Vagina (tissue), 2 donors: ENCODE data around the gene TBC1D28.
"Not testable (repeated sequence)": the region's sequence is repeated elsewhere in the genome, so short reads cannot be mapped to it uniquely, and the experiment has no call there.

Experiments used
- POLR2A ChIP-seq, 2 donors: fragments of 450-650 bp; IDR thresholded peaks; one replicate each; pipeline ENCODE4 v1.6.1; 2017; ENCODE audit warnings: antibody characterized with exemption in 2 of 2, mild to moderate bottlenecking in 2 of 2, moderate library complexity in 2 of 2
- TF ChIP-seq, protein P1 (sequence below), 3 experiments: fragments of 450-650 bp in 2 of 3; fragments of 200-600 bp in 1 of 3; sonication (generic) in 1 of 3; IDR thresholded peaks; one replicate each; pipeline ENCODE4 v1.5.1; 2017 to 2019; ENCODE audit warnings: antibody characterized with exemption in 3 of 3, mild to moderate bottlenecking in 2 of 3, moderate library complexity in 2 of 3

DNA sequence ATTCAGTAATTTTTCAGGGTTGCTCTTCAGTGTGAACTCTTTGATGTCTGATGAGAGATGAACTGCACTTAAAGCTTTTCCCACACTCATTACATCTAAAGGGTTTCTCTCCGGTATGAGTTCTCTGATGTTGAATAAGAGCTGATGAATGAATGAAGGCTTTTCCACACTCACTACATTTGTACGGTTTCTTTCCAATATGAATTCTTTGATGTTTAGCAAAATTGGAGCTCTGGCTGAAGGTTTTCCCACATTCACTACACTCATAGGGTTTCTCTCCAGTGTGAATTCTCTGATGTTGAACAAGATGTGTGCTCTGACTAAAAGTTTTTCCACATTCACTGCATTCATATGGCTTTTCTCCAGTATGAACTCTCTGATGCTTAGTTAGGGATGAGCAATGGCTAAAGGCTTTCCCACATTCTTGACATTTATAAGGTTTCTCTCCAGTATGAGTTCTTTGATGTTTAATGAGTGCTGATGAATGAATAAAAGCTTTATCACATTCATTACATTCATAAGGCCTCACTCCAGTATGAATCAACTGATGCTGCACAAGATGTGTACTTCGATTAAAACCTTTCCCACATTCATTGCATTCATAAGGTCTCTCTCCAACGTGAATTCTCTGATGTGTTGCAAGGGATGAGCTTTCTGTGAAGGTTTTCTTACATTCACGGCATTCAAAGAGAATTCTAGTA is 17.9 kb upstream of the TBC1D28 start:
- TF ChIP-seq, protein P1, sequence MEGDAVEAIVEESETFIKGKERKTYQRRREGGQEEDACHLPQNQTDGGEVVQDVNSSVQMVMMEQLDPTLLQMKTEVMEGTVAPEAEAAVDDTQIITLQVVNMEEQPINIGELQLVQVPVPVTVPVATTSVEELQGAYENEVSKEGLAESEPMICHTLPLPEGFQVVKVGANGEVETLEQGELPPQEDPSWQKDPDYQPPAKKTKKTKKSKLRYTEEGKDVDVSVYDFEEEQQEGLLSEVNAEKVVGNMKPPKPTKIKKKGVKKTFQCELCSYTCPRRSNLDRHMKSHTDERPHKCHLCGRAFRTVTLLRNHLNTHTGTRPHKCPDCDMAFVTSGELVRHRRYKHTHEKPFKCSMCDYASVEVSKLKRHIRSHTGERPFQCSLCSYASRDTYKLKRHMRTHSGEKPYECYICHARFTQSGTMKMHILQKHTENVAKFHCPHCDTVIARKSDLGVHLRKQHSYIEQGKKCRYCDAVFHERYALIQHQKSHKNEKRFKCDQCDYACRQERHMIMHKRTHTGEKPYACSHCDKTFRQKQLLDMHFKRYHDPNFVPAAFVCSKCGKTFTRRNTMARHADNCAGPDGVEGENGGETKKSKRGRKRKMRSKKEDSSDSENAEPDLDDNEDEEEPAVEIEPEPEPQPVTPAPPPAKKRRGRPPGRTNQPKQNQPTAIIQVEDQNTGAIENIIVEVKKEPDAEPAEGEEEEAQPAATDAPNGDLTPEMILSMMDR (IDR thresholded peaks at IDR 0.05) = not testable (repeated sequence)
- not testable (repeated sequence) for TF ChIP-seq POLR2A (IDR thresholded peaks at IDR 0.05)
